CD4-positive, alpha-beta T cell (primary cell): ENCODE results near the gene RAPGEF1. TPM values are rescaled to one million over a fixed set of nuclear protein-coding genes. Genes with fewer than 3 reads are reported as not detected.
A peak's percentile ranks its signal among the peaks of the same experiment; 100 is the strongest.
"Not testable (repeated sequence)": the region's sequence is repeated elsewhere in the genome, so short reads cannot be mapped to it uniquely, and the experiment has no call there.

Experiments used
- ATAC-seq: fragments of 200-7000 bp; cut with Tn5 transposase; one replicate; pipeline ENCODE4 v1.10.0; 2022; ENCODE audit warnings: mild to moderate bottlenecking; ENCODE audit not compliant: poor library complexity
- CTCF ChIA-PET: fragments of 350-600 bp; sonication (Branson Sonifier 250); formaldehyde crosslinking; loops from one replicate; lab custom pipeline; 2021; ENCODE audit warnings: antibody characterized with exemption, inconsistent platforms; lab: Charles Lee
- POLR2A ChIA-PET: fragments of 350-600 bp; sonication (Branson Sonifier 250); formaldehyde crosslinking; loops from one replicate; lab custom pipeline; 2021; ENCODE audit warnings: antibody characterized with exemption, inconsistent platforms; lab: Charles Lee
- DNase-seq, 14 experiments: peaks; one replicate each; pipeline ENCODE4 v3.0.0-alpha.2; 2013 to 2020; ENCODE audit warnings: mixed read lengths in 2 of 14
- H3K27ac ChIP-seq, 2 donors: one replicate each; pipeline versions ENCODE4 v1.5.1 to v1.7.0; 2013; ENCODE audit warnings: low read length in 2 of 2, low read depth in 1 of 2, mild to moderate bottlenecking in 1 of 2
- H3K27me3 ChIP-seq, 2 experiments: 1 replicate in 1 of 2; 2 replicates in 1 of 2; pipeline versions ENCODE4 v1.6.1 to v1.7.0; 2013; ENCODE audit warnings: low read length in 2 of 2, control low read depth in 1 of 2, mild to moderate bottlenecking in 1 of 2, moderate library complexity in 1 of 2; ENCODE audit not compliant: insufficient read depth in 2 of 2, control insufficient read depth in 1 of 2
- H3K36me3 ChIP-seq: one replicate; pipeline ENCODE4 v1.6.1; 2013; ENCODE audit warnings: low read length, control low read depth; ENCODE audit not compliant: insufficient read depth
- H3K4me1 ChIP-seq: one replicate; pipeline ENCODE4 v1.6.1; 2013; ENCODE audit warnings: low read length, control low read depth; ENCODE audit not compliant: insufficient read depth
- H3K4me3 ChIP-seq: one replicate; pipeline ENCODE4 v1.5.1; 2013; ENCODE audit warnings: mild to moderate bottlenecking, low read length, moderate library complexity
- H3K9me3 ChIP-seq, 2 experiments: 1 replicate in 1 of 2; 2 replicates in 1 of 2; pipeline versions ENCODE4 v1.6.1 to v1.7.0; 2013; ENCODE audit warnings: low read length in 2 of 2, mild to moderate bottlenecking in 2 of 2, control low read depth in 1 of 2, moderate library complexity in 1 of 2; ENCODE audit not compliant: control insufficient read depth in 1 of 2, insufficient read depth in 1 of 2
- H3K27ac Mint-ChIP-seq: one replicate; pipeline ENCODE4 v1.8.0; 2020; ENCODE audit warnings: mixed read lengths
- H3K27me3 Mint-ChIP-seq: one replicate; pipeline ENCODE4 v1.8.0; 2021; ENCODE audit warnings: mixed read lengths
- H3K36me3 Mint-ChIP-seq: one replicate; pipeline ENCODE4 v1.8.0; 2021; ENCODE audit warnings: low read depth, mixed read lengths
- H3K4me1 Mint-ChIP-seq: one replicate; pipeline ENCODE4 v1.8.0; 2021; ENCODE audit warnings: low read depth, mixed read lengths
- H3K4me3 Mint-ChIP-seq: one replicate; pipeline ENCODE4 v1.8.0; 2020; ENCODE audit warnings: mild to moderate bottlenecking, mixed read lengths
- H3K9me3 Mint-ChIP-seq: one replicate; pipeline ENCODE4 v1.8.0; 2020; ENCODE audit warnings: mixed read lengths
- intact Hi-C, 2 experiments: fragments of 100-400 bp; cut with DNase I in 1 of 2; cut with micrococcal nuclease in 1 of 2; formaldehyde crosslinking; loops; one replicate each; pipeline versions ENCODE4 v1.15.1 to v1.9.0; 2023 to 2025; cut with DNase I, micrococcal nuclease
- total RNA-seq, 174 experiments: library from RNA in 2 of 174; stranded (reverse) in 2 of 174; gene quantifications; one replicate each; pipeline ENCODE4 v1.2.3 and lab custom pipeline; 2021 to 2026
- TF ChIP-seq, protein P1 (sequence below): fragments of 200-600 bp; IDR thresholded peaks from one replicate; pipeline ENCODE4 v1.8.0; 2022; ENCODE audit warnings: antibody characterized with exemption, mild to moderate bottlenecking

The RAPGEF1 gene
- total RNA-seq, 2 experiments from 2014 or later: 130 to 134 TPM

- no peak overlapping the region for H3K4me3 Mint-ChIP-seq
- TF ChIP-seq, protein P1, sequence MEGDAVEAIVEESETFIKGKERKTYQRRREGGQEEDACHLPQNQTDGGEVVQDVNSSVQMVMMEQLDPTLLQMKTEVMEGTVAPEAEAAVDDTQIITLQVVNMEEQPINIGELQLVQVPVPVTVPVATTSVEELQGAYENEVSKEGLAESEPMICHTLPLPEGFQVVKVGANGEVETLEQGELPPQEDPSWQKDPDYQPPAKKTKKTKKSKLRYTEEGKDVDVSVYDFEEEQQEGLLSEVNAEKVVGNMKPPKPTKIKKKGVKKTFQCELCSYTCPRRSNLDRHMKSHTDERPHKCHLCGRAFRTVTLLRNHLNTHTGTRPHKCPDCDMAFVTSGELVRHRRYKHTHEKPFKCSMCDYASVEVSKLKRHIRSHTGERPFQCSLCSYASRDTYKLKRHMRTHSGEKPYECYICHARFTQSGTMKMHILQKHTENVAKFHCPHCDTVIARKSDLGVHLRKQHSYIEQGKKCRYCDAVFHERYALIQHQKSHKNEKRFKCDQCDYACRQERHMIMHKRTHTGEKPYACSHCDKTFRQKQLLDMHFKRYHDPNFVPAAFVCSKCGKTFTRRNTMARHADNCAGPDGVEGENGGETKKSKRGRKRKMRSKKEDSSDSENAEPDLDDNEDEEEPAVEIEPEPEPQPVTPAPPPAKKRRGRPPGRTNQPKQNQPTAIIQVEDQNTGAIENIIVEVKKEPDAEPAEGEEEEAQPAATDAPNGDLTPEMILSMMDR: no peak
- Histone ChIP-seq H3K36me3 (peaks cover 14% of the 10 kb centered on the region), H3K4me3 (no peak overlapping the region), H3K27me3 (no peaks in the 10 kb centered on the region), H3K27ac (no peak overlapping the region), H3K9me3 (no peaks in the 10 kb centered on the region), H3K4me1 (peaks cover 69% of the 10 kb centered on the region)
- peaks cover 57% of the 10 kb centered on the region for H3K36me3 Mint-ChIP-seq
- ChIA-PET POLR2A (interaction anchor here (1.5 to 1.8 kb wide), 2 partner anchors 20 to 27 kb away, joined by 4 to 8 read pairs; no protein-coding TSS in a partner anchor), CTCF (no interaction called here)
- no peak for ATAC-seq
- no peaks in the 10 kb centered on the region for H3K9me3 Mint-ChIP-seq
- intact Hi-C loops: no loop called here
- H3K4me1 Mint-ChIP-seq: peaks cover 84% of the 10 kb centered on the region
- peak overlapping the region; percentile 87 for H3K27ac Mint-ChIP-seq
- H3K27me3 Mint-ChIP-seq: no peaks in the 10 kb centered on the region
- DNase-seq: no peak
Measured at GRCh38 chr9:131712151-131712716, 27.6 kb downstream of the RAPGEF1 start.

GRCh38 chr9:131709771-131710431, 30.0 kb downstream of the RAPGEF1 start:
- Mint-ChIP-seq H3K27ac (peak overlapping the region; percentile 87), H3K4me1 (peaks cover 86% of the 10 kb centered on the region), H3K27me3 (no peaks in the 10 kb centered on the region), H3K36me3 (peaks cover 34% of the 10 kb centered on the region), H3K4me3 (peak overlapping the region; percentile 67), H3K9me3 (no peaks in the 10 kb centered on the region)
- ChIA-PET POLR2A (interaction anchor here (0.9 to 2.0 kb wide), 13 partner anchors 9 to 42 kb away, joined by 3 to 12 read pairs (median 5); no protein-coding TSS in a partner anchor), CTCF (interaction anchor here (0.9 to 2.6 kb wide), 14 partner anchors 9 to 119 kb away, joined by 3 to 14 read pairs (median 6); no protein-coding TSS in a partner anchor)
- no peaks in the 10 kb centered on the region for H3K27me3 ChIP-seq
- peak overlapping the region; percentile 3 for H3K4me3 ChIP-seq
- intact Hi-C loops: loop anchor here in 1 of 2 experiments (1.0 kb wide), 1 partner anchor 19 kb away; no protein-coding TSS in a partner anchor
- DNase-seq (peak in 9 of 14 experiments; percentile 23 to 87 (median 35)), ATAC-seq (peak; percentile 89)
- peak overlapping the region; percentile 51 to 81 for H3K27ac ChIP-seq
- TF ChIP-seq, protein P1: no peak
- peaks cover 76% of the 10 kb centered on the region for H3K4me1 ChIP-seq
- H3K9me3 ChIP-seq: no peaks in the 10 kb centered on the region
- peaks cover 5% of the 10 kb centered on the region for H3K36me3 ChIP-seq

- intact Hi-C loops, ATAC-seq, H3K9me3 Mint-ChIP-seq, H3K27me3 ChIP-seq, H3K9me3 ChIP-seq, H3K36me3 ChIP-seq, H3K27me3 Mint-ChIP-seq: not testable (repeated sequence)
- Histone ChIP-seq H3K4me3 (peak overlapping the region; percentile 3), H3K27ac (peak overlapping the region; percentile 51 to 81), H3K4me1 (peaks cover 82% of the 10 kb centered on the region)
- ChIA-PET POLR2A (interaction anchor here (0.7 to 2.0 kb wide), 9 partner anchors 10 to 245 kb away, joined by 3 to 12 read pairs (median 4); no protein-coding TSS in a partner anchor), CTCF (interaction anchor here (1.2 to 2.6 kb wide), 14 partner anchors 10 to 118 kb away, joined by 3 to 14 read pairs (median 6); no protein-coding TSS in a partner anchor)
- Mint-ChIP-seq H3K4me1 (peaks cover 88% of the 10 kb centered on the region), H3K27ac (peak overlapping the region; percentile 87), H3K4me3 (peak overlapping the region; percentile 67), H3K36me3 (peaks cover 28% of the 10 kb centered on the region)
- DNase-seq: peak in 2 of 14 experiments; percentile 29 to 36
Measured at GRCh38 chr9:131709010-131709770, 30.7 kb downstream of the RAPGEF1 start.
